Fibroblast of lung (primary cell): Measurements from ENCODE around the gene SPEM1. TPM values are rescaled to one million over a fixed set of nuclear protein-coding genes. Genes with fewer than 3 reads are reported as not detected.

ENCODE experiments used
- DNase-seq, 2 donors: peaks; one replicate each; pipeline versions ENCODE4 v3.0.0 to v3.0.0-alpha.2; 2010; ENCODE audit warnings: low read depth in 2 of 2
- H2AFZ ChIP-seq: 2 replicates; pipeline ENCODE4 v1.5.1; 2012; ENCODE audit warnings: low read length, control low read depth, inconsistent platforms
- H3K27ac ChIP-seq: 2 replicates; pipeline ENCODE4 v1.5.1; 2011; ENCODE audit warnings: low read length, control low read depth; ENCODE audit not compliant: insufficient read depth
- H3K27me3 ChIP-seq: 2 replicates; pipeline ENCODE4 v1.5.1; 2011; ENCODE audit warnings: mild to moderate bottlenecking, low read length; ENCODE audit not compliant: control insufficient read depth, insufficient read depth
- H3K36me3 ChIP-seq: 2 replicates; pipeline ENCODE4 v1.5.1; 2011; ENCODE audit warnings: low read length; ENCODE audit not compliant: control insufficient read depth, insufficient read depth
- H3K4me1 ChIP-seq: 2 replicates; pipeline ENCODE4 v1.5.1; 2011; ENCODE audit warnings: low read length; ENCODE audit not compliant: control insufficient read depth, insufficient read depth; ENCODE audit errors: extremely low read depth
- H3K4me2 ChIP-seq: 2 replicates; pipeline ENCODE4 v1.5.1; 2011; ENCODE audit warnings: low read length, control low read depth; ENCODE audit not compliant: insufficient read depth; ENCODE audit errors: extremely low read depth
- H3K4me3 ChIP-seq, 4 experiments: fragments of 200-600 bp in 1 of 4; sonication (generic) in 1 of 4; replicated peaks in 1 of 4; 2 replicates each; pipeline ENCODE4 v1.5.1; 2011 to 2016; ENCODE audit warnings: low read length in 4 of 4, low read depth in 3 of 4, mild to moderate bottlenecking in 3 of 4, control low read depth in 2 of 4, inconsistent platforms in 1 of 4, mixed read lengths in 1 of 4; ENCODE audit not compliant: insufficient read depth in 1 of 4; ENCODE audit errors: control extremely low read depth in 1 of 4
- H3K79me2 ChIP-seq: 2 replicates; pipeline ENCODE4 v1.5.1; 2012; ENCODE audit warnings: mild to moderate bottlenecking, low read length, inconsistent platforms; ENCODE audit not compliant: control insufficient read depth, insufficient read depth
- H3K9ac ChIP-seq: 2 replicates; pipeline ENCODE4 v1.5.1; 2011; ENCODE audit warnings: mild to moderate bottlenecking, low read length, control low read depth; ENCODE audit not compliant: insufficient read depth
- H3K9me3 ChIP-seq: 2 replicates; pipeline ENCODE4 v1.5.1; 2012; ENCODE audit warnings: low read depth, low read length; ENCODE audit not compliant: control insufficient read depth, insufficient read depth
- H4K20me1 ChIP-seq: 2 replicates; pipeline ENCODE4 v1.5.1; 2011; ENCODE audit warnings: low read length; ENCODE audit not compliant: control insufficient read depth, insufficient read depth; ENCODE audit errors: extremely low read depth
- EZH2 ChIP-seq: IDR thresholded peaks from 2 replicates; pipeline ENCODE4 v1.5.1; 2012; ENCODE audit warnings: low read length, control low read depth, mild to moderate bottlenecking; ENCODE audit errors: missing control alignments
- polyA plus RNA-seq, 2 donors: library from polyadenylated mRNA; depleted of rRNA in 1 of 2; stranded (reverse) in 1 of 2; unstranded in 1 of 2; fragments of >200 nt; gene quantifications; 2 replicates each; pipeline ENCODE4 v1.2.1, GENCODE V29; 2011 to 2012; ENCODE audit warnings: missing spikeins in 1 of 2
- total RNA-seq: library from RNA; depleted of rRNA; stranded (reverse); fragments of >200 nt; gene quantifications from 2 replicates; pipeline ENCODE4 v1.2.1, GENCODE V29; 2014
- TF ChIP-seq, protein P1 (sequence below), 2 donors: IDR thresholded peaks in 1 of 2; conservative IDR thresholded peaks in 1 of 2; 1 replicate in 1 of 2; 2 replicates in 1 of 2; pipeline ENCODE4 v1.5.1; 2011 to 2012; ENCODE audit warnings: low read length in 2 of 2, control low read depth in 1 of 2, inconsistent platforms in 1 of 2, low read depth in 1 of 2, mild to moderate bottlenecking in 1 of 2

The SPEM1 gene
- total and polyA plus RNA-seq, 2 donors (not counting 1 experiment from before 2014, with no cell fraction given), result not detected

- Histone ChIP-seq H2AFZ (peak overlapping the region; percentile 11), H4K20me1 (no peaks in the 10 kb centered on the region), H3K36me3 (no peaks in the 10 kb centered on the region), H3K27ac (no peak overlapping the region), H3K79me2 (no peaks in the 10 kb centered on the region), H3K4me1 (peaks cover 13% of the 10 kb centered on the region), H3K4me2 (peak overlapping the region; percentile 90), H3K27me3 (peaks cover 22% of the 10 kb centered on the region), H3K4me3 (peak overlapping the region; percentile 32 to 68 (median 36)), H3K9ac (no peak overlapping the region), H3K9me3 (no peaks in the 10 kb centered on the region)
- no peak for DNase-seq
- no peak for TF ChIP-seq EZH2
- TF ChIP-seq, protein P1, sequence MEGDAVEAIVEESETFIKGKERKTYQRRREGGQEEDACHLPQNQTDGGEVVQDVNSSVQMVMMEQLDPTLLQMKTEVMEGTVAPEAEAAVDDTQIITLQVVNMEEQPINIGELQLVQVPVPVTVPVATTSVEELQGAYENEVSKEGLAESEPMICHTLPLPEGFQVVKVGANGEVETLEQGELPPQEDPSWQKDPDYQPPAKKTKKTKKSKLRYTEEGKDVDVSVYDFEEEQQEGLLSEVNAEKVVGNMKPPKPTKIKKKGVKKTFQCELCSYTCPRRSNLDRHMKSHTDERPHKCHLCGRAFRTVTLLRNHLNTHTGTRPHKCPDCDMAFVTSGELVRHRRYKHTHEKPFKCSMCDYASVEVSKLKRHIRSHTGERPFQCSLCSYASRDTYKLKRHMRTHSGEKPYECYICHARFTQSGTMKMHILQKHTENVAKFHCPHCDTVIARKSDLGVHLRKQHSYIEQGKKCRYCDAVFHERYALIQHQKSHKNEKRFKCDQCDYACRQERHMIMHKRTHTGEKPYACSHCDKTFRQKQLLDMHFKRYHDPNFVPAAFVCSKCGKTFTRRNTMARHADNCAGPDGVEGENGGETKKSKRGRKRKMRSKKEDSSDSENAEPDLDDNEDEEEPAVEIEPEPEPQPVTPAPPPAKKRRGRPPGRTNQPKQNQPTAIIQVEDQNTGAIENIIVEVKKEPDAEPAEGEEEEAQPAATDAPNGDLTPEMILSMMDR (conservative IDR thresholded peaks at IDR 0.05 in 1 of 2, IDR thresholded peaks at IDR 0.05 in 1 of 2; ENCODE audit: low read depth in 1 of 2, low read length in 2 of 2), result peak in 1 of 2 donors; percentile 9
Observed at GRCh38 chr17:7435676-7436555, 15.8 kb downstream of the SPEM1 start.

DNA sequence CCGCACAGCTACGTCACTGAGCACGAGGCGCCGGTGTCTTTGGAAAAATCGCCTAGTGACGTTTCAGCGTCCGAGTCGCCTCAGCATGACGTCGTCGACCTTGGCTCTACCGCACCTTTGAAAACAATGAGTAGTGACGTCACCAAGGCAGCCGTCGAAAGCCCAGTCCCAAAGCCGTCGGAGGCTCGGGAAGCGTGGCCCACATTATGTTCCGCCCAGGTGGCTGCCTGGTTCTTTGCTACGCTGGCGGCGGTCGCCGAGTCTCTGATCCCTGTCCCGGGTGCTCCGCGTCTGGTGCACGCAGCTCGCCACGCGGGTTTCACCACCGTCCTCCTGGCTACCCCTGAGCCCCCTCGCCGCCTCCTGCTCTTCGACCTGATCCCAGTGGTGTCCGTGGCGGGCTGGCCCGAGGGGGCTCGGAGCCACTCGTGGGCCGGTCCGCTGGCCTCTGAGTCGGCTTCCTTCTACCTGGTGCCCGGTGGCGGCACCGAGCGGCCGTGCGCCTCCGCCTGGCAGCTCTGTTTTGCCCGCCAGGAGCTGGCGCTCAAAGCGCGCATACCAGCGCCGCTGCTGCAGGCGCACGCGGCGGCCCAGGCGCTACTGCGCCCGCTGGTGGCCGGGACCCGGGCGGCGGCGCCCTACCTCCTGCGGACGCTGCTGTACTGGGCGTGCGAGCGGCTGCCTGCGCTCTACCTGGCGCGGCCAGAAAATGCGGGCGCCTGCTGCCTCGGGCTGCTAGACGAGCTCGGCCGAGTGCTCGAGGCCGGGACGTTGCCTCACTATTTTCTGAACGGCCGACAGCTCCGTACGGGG is 16.6 kb downstream of the SPEM1 start:
- peak; percentile 71 to 72 for DNase-seq
- H3K79me2 ChIP-seq, result no peaks in the 10 kb centered on the region
- peaks cover 25% of the 10 kb centered on the region for H3K27me3 ChIP-seq
- H4K20me1 ChIP-seq, result no peaks in the 10 kb centered on the region
- H3K27ac ChIP-seq, result no peak overlapping the region
- TF ChIP-seq, protein P1 (conservative IDR thresholded peaks at IDR 0.05 in 1 of 2, IDR thresholded peaks at IDR 0.05 in 1 of 2; ENCODE audit: low read depth in 1 of 2, low read length in 2 of 2), result peak; percentile 35 to 72
- no peak for TF ChIP-seq EZH2
- peak overlapping the region; percentile 75 for H3K4me2 ChIP-seq
- H3K9ac ChIP-seq, result no peak overlapping the region
- peak overlapping the region; percentile 23 for H2AFZ ChIP-seq
- peak overlapping the region in 2 of 4 experiments; percentile 17 to 42 for H3K4me3 ChIP-seq
- no peaks in the 10 kb centered on the region for H3K9me3 ChIP-seq
- no peaks in the 10 kb centered on the region for H3K36me3 ChIP-seq
- H3K4me1 ChIP-seq, result peaks cover 13% of the 10 kb centered on the region

- Histone ChIP-seq H3K4me3 (peak overlapping the region in 1 of 4 experiments; percentile 42), H3K27ac (no peak overlapping the region), H2AFZ (no peak overlapping the region), H3K9me3 (no peaks in the 10 kb centered on the region), H3K79me2 (no peaks in the 10 kb centered on the region), H3K9ac (no peak overlapping the region), H3K36me3 (no peaks in the 10 kb centered on the region), H4K20me1 (no peaks in the 10 kb centered on the region), H3K4me1 (peaks cover 13% of the 10 kb centered on the region), H3K4me2 (peak overlapping the region; percentile 75), H3K27me3 (peaks cover 25% of the 10 kb centered on the region)
- DNase-seq, result no peak
- TF ChIP-seq, protein P1 (conservative IDR thresholded peaks at IDR 0.05 in 1 of 2, IDR thresholded peaks at IDR 0.05 in 1 of 2; ENCODE audit: low read depth in 1 of 2, low read length in 2 of 2), result no peak
- TF ChIP-seq EZH2, result no peak
Observed at GRCh38 chr17:7437369-7437863, 17.3 kb downstream of the SPEM1 start.
